ENCODE data around the gene NEUROG1. TPM values are rescaled to one million over a fixed set of nuclear protein-coding genes. Genes with fewer than 3 reads are reported as not detected.

NEUROG1 gene
- total and polyA plus RNA-seq, 10 of the 15 experiments (the other 5 are each of a cell fraction or from before 2014, with no cell fraction given): not detected

DNA sequence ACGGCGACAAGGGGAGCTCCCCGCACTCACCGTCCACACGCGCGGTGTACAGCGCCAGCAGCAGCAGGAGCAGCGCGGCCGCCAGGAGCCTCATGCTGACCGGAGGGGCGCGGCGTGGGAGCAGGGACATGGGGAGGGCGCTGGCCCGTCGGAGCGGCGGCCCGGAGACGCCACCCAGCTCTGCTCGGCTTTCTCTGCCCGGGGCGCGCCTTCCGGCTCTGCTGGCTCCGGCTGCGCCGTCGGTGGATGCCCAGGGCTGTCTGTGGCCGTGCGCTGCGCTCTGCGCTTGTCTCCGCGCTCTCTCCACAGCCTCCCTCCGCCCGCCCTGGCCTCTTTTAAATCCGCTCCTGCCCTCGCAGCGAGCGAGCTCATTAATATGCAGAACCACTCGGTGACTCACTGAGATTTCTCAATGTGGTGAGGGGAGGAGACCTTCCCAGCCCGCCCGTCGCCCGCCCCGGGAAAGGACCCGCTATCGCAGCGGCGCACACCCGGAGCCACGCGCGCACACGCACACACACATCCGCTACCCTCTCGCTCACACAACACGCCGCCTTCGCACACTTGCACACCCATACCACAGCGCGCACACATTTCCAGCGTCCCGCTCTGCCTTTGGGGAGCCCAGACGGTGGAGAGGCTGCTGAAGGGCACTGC is 43.0 kb upstream of the NEUROG1 start, which contains the start of gene CXCL14:
Gene CXCL14, minus strand, starts transcription at position 307 of the 657 bp plus-strand sequence. Its CDS starts 213 bp downstream, at position 94.
- Histone ChIP-seq H3K36me3 (ENCODE audit: control insufficient read depth in 2 of 2, insufficient read depth in 2 of 2, low read length in 1 of 2) (no peaks in the 10 kb centered on the region), H3K9ac (ENCODE audit: control insufficient read depth, insufficient read depth, low read length) (no peak within 1 kb of the TSS), H3K4me1 (ENCODE audit: control insufficient read depth, insufficient read depth, low read length) (no peaks in the 10 kb centered on the region), H2AFZ (ENCODE audit: control insufficient read depth, low read depth, low read length) (no peak within 1 kb of the TSS), H3K9me3 (replicated peaks; ENCODE audit: control insufficient read depth, insufficient read depth, low read length) (no peaks in the 10 kb centered on the region; the same call in 2 of the 3 replicates), H3K4me3 (no peak within 1 kb of the TSS), H3K27me3 (replicated peaks in 1 of 2; ENCODE audit: control insufficient read depth in 2 of 2, insufficient read depth in 2 of 2, low read length in 1 of 2) (peaks cover 0 to 16% of the 10 kb centered on the region in 2 experiments), H3K27ac (ENCODE audit: control insufficient read depth, insufficient read depth) (no peak within 1 kb of the TSS), H3K79me2 (ENCODE audit: control insufficient read depth, insufficient read depth, low read length) (no peaks in the 10 kb centered on the region), H4K20me1 (ENCODE audit: control insufficient read depth, insufficient read depth) (no peaks in the 10 kb centered on the region), H3K4me2 (ENCODE audit: control insufficient read depth, insufficient read depth) (no peak within 1 kb of the TSS)
- TF ChIP-seq TCF12 (IDR thresholded peaks at IDR 0.05; ENCODE audit: low read depth, low read length) (no peak), ZNF217 (IDR thresholded peaks at IDR 0.05) (no peak), SUZ12 (IDR thresholded peaks at IDR 0.05; ENCODE audit: unreplicated experiment) (no peak), RBBP5 (conservative IDR thresholded peaks at IDR 0.05) (no peak), SPI1 (IDR thresholded peaks at IDR 0.05; ENCODE audit: borderline replicate concordance, insufficient read depth, low read depth, low read length) (no peak), GATAD2B (conservative IDR thresholded peaks at IDR 0.05; ENCODE audit: low read depth) (no peak), ZZZ3 (IDR thresholded peaks at IDR 0.05; ENCODE audit: control insufficient read depth, insufficient read length, low read depth) (no peak), HDAC2 (IDR thresholded peaks at IDR 0.05) (no peak), TAF1 (IDR thresholded peaks at IDR 0.05; ENCODE audit: borderline replicate concordance, low read depth, low read length) (no peak), PML (IDR thresholded peaks at IDR 0.05; ENCODE audit: low read length) (no peak), LARP7 (IDR thresholded peaks at IDR 0.05) (no peak), SUPT20H (IDR thresholded peaks at IDR 0.05; ENCODE audit: borderline replicate concordance, control insufficient read depth, low read depth, low read length) (no peak), POLR2A (IDR thresholded peaks at IDR 0.05; ENCODE audit: low read depth, low read length) (no peak), SMARCA5 (IDR thresholded peaks at IDR 0.05) (no peak), ETV6 (conservative IDR thresholded peaks at IDR 0.05 in 1 of 2, IDR thresholded peaks at IDR 0.05 in 1 of 2; ENCODE audit: borderline replicate concordance in 1 of 2, low read depth in 1 of 2) (no peak)
- TF ChIP-seq, protein P1, sequence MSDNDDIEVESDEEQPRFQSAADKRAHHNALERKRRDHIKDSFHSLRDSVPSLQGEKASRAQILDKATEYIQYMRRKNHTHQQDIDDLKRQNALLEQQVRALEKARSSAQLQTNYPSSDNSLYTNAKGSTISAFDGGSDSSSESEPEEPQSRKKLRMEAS (IDR thresholded peaks at IDR 0.05; ENCODE audit: low read depth, low read length): no peak
- TF ChIP-seq, protein P2, sequence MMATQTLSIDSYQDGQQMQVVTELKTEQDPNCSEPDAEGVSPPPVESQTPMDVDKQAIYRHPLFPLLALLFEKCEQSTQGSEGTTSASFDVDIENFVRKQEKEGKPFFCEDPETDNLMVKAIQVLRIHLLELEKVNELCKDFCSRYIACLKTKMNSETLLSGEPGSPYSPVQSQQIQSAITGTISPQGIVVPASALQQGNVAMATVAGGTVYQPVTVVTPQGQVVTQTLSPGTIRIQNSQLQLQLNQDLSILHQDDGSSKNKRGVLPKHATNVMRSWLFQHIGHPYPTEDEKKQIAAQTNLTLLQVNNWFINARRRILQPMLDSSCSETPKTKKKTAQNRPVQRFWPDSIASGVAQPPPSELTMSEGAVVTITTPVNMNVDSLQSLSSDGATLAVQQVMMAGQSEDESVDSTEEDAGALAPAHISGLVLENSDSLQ (IDR thresholded peaks at IDR 0.05): no peak
- TF ChIP-seq, protein P3, sequence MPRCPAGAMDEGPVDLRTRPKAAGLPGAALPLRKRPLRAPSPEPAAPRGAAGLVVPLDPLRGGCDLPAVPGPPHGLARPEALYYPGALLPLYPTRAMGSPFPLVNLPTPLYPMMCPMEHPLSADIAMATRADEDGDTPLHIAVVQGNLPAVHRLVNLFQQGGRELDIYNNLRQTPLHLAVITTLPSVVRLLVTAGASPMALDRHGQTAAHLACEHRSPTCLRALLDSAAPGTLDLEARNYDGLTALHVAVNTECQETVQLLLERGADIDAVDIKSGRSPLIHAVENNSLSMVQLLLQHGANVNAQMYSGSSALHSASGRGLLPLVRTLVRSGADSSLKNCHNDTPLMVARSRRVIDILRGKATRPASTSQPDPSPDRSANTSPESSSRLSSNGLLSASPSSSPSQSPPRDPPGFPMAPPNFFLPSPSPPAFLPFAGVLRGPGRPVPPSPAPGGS (IDR thresholded peaks at IDR 0.05; ENCODE audit: borderline replicate concordance, insufficient read depth, low read depth, low read length, poor library complexity, severe bottlenecking): no peak
- TF ChIP-seq, protein P4, sequence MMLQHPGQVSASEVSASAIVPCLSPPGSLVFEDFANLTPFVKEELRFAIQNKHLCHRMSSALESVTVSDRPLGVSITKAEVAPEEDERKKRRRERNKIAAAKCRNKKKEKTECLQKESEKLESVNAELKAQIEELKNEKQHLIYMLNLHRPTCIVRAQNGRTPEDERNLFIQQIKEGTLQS (IDR thresholded peaks at IDR 0.05; ENCODE audit: borderline replicate concordance, extremely low read depth, low read depth, low read length): no peak
- SMC1A ChIA-PET (ENCODE audit: uncharacterized antibody, unreplicated experiment): no interaction called here
- POLR2A ChIA-PET: no interaction called here
- in situ Hi-C loops (cut with MboI) (no loop called here), intact Hi-C loops (cut with micrococcal nuclease; ENCODE audit: unreplicated experiment) (no loop called here)
- ATAC-seq (no peak), FAIRE-seq (no peak), DNase-seq (ENCODE audit: low read depth, low spot score) (no peak)
- no TSS peak for BruUV-seq (replicated peaks)
- CTCF ChIA-PET: no interaction called here
- 43% methylated on average over 57 of the region's 68 CpGs for WGBS (ENCODE audit: insufficient coverage, insufficient replicate concordance, low lambda C conversion rate, missing lambda C conversion rate)
- RAD21 ChIA-PET (ENCODE audit: unreplicated experiment): no interaction called here

Measured in GM12878 (cell line).